KMS-11 (cell line): ENCODE measurements around the gene FFAR1.

Source experiments
- H2AFZ ChIP-seq: fragments of 200-600 bp; sonication (generic); 2 replicates; pipeline ENCODE4 v1.6.1; 2016; ENCODE audit warnings: antibody characterized with exemption, mixed run types, low read depth
- H3K27ac ChIP-seq: fragments of 200-600 bp; sonication (generic); 2 replicates; pipeline ENCODE4 v1.6.1; 2016; ENCODE audit warnings: mild to moderate bottlenecking, mixed run types
- H3K27me3 ChIP-seq: fragments of 200-600 bp; sonication (generic); 2 replicates; pipeline ENCODE4 v1.6.1; 2017; ENCODE audit warnings: mild to moderate bottlenecking, low read depth, mixed run types, moderate library complexity; ENCODE audit not compliant: insufficient read depth
- H3K36me3 ChIP-seq: fragments of 200-600 bp; sonication (generic); 2 replicates; pipeline ENCODE4 v1.6.1; 2017; ENCODE audit warnings: mild to moderate bottlenecking, mixed run types; ENCODE audit not compliant: insufficient read depth
- H3K4me1 ChIP-seq: fragments of 200-600 bp; sonication (generic); 2 replicates; pipeline ENCODE4 v1.6.1; 2016; ENCODE audit warnings: mild to moderate bottlenecking, low read depth, mixed run types; ENCODE audit not compliant: poor library complexity, severe bottlenecking
- H3K4me2 ChIP-seq: fragments of 200-600 bp; sonication (generic); 2 replicates; pipeline ENCODE4 v1.7.0; 2016; ENCODE audit warnings: mild to moderate bottlenecking, mixed run types
- H3K4me3 ChIP-seq: fragments of 200-600 bp; sonication (generic); IDR thresholded peaks from 2 replicates; pipeline ENCODE4 v1.6.1; 2017; ENCODE audit warnings: low read depth, low read length, mixed read lengths; ENCODE audit not compliant: insufficient read depth
- H3K79me2 ChIP-seq: fragments of 200-600 bp; sonication (generic); 2 replicates; pipeline ENCODE4 v1.6.1; 2016; ENCODE audit warnings: low read depth, mixed run types; ENCODE audit not compliant: insufficient read depth
- H3K9ac ChIP-seq: fragments of 200-600 bp; sonication (generic); 2 replicates; pipeline ENCODE4 v1.6.1; 2016; ENCODE audit warnings: mild to moderate bottlenecking, mixed run types
- H4K20me1 ChIP-seq: fragments of 200-600 bp; sonication (generic); 2 replicates; pipeline ENCODE4 v1.6.1; 2016; ENCODE audit warnings: mild to moderate bottlenecking, mixed run types; ENCODE audit not compliant: insufficient read depth
- TF ChIP-seq, protein P1 (sequence below): fragments of 200-600 bp; sonication (generic); conservative IDR thresholded peaks from 2 replicates; pipeline ENCODE4 v1.6.1; 2017; ENCODE audit warnings: low read depth, mild to moderate bottlenecking, antibody characterized with exemption, low read length, moderate library complexity, mixed read lengths

The FFAR1 gene

DNA sequence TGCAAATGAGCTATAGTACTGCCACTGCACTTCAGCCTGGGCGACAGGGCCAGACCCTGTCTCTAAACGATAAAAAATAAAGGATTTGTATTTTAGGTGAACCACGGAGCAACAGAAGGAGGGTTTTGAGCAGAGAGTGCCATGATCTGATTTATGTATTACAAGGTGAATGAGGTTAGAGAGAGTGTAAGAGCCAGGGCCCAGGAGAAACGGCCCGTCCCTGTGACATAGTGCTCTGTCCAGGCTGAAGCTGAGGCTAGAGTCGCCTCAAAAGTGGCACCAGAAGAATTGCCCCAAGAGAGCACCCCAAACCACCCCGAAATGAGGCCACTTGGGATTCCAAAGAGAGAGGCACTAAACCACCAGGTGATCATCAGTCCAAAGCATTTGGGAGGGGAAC is 38.8 kb upstream of the FFAR1 start:
- H3K27me3 ChIP-seq = peaks cover 29% of the 10 kb centered on the region; the same call in 1 of the 2 replicates
- H3K4me1 ChIP-seq = no peaks in the 10 kb centered on the region
- H3K79me2 ChIP-seq = no peaks in the 10 kb centered on the region
- H3K27ac ChIP-seq = no peak overlapping the region
- no peak overlapping the region for H3K4me2 ChIP-seq
- TF ChIP-seq, protein P1, sequence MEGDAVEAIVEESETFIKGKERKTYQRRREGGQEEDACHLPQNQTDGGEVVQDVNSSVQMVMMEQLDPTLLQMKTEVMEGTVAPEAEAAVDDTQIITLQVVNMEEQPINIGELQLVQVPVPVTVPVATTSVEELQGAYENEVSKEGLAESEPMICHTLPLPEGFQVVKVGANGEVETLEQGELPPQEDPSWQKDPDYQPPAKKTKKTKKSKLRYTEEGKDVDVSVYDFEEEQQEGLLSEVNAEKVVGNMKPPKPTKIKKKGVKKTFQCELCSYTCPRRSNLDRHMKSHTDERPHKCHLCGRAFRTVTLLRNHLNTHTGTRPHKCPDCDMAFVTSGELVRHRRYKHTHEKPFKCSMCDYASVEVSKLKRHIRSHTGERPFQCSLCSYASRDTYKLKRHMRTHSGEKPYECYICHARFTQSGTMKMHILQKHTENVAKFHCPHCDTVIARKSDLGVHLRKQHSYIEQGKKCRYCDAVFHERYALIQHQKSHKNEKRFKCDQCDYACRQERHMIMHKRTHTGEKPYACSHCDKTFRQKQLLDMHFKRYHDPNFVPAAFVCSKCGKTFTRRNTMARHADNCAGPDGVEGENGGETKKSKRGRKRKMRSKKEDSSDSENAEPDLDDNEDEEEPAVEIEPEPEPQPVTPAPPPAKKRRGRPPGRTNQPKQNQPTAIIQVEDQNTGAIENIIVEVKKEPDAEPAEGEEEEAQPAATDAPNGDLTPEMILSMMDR = no peak
- H2AFZ ChIP-seq = no peak overlapping the region
- H4K20me1 ChIP-seq = no peaks in the 10 kb centered on the region
- H3K36me3 ChIP-seq = no peaks in the 10 kb centered on the region
- H3K9ac ChIP-seq = no peak overlapping the region
- H3K4me3 ChIP-seq = no peak overlapping the region

DNA sequence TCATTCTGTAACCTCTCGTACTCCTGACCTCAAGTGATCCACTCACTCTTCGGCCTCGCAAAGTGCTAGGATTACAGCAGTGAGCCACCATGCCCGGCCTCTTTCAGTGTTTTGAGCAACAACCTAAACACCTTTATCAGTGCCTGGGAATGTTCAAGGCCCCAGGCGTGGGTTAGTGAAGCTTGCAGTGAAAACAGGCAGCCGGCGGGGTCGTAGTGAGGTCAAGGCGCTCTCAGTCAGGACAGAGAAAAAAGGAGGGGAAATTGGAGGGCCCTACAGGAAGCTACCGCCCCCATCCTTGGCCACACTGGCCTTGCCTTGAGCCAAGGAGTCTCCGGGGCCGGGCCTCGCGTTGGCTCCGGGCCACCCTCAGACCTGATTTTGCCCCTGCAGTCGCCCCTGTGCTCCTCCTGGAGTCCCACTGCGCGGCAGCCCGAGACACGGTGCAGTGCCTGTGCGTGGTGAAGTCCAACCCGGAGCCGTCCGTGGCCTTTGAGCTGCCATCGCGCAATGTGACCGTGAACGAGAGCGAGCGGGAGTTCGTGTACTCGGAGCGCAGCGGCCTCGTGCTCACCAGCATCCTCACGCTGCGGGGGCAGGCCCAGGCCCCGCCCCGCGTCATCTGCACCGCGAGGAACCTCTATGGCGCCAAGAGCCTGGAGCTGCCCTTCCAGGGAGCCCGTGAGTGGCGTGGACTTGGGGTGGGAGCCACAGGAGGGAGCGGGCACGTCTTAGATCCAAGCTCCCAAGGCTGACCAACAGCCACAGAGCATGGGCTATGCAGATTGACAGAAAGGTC is 38.0 kb upstream of the FFAR1 start:
- Histone ChIP-seq H3K9ac (no peak overlapping the region), H3K36me3 (no peaks in the 10 kb centered on the region), H3K79me2 (no peaks in the 10 kb centered on the region), H2AFZ (no peak overlapping the region), H3K4me1 (no peaks in the 10 kb centered on the region), H4K20me1 (no peaks in the 10 kb centered on the region), H3K4me3 (no peak overlapping the region), H3K27me3 (peaks cover 23% of the 10 kb centered on the region; the same call in 1 of the 2 replicates), H3K27ac (no peak overlapping the region), H3K4me2 (no peak overlapping the region)
- TF ChIP-seq, protein P1 = no peak

DNA sequence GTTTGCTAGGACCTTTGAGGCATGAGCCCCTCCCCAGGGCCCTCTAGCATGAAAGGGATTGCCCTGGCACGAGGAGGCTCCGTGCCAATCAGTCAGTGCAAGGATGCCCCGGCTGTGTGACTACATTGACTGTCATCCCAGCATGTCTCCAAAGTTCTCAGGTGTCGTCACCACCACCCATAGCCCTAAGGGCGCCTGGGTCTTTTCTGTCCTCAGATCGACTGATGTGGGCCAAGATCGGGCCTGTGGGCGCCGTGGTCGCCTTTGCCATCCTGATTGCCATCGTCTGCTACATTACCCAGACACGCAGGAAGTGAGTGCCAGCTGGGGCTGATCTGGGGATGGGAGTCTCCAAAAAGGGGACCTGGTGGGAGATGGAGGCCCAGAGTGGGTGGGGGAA is 37.4 kb upstream of the FFAR1 start:
- H3K4me3 ChIP-seq = no peak overlapping the region
- TF ChIP-seq, protein P1 = no peak
- H4K20me1 ChIP-seq = no peaks in the 10 kb centered on the region
- no peak overlapping the region for H2AFZ ChIP-seq
- no peak overlapping the region for H3K9ac ChIP-seq
- H3K4me2 ChIP-seq = no peak overlapping the region
- no peaks in the 10 kb centered on the region for H3K79me2 ChIP-seq
- no peaks in the 10 kb centered on the region for H3K4me1 ChIP-seq
- H3K36me3 ChIP-seq = no peaks in the 10 kb centered on the region
- H3K27me3 ChIP-seq = peaks cover 27% of the 10 kb centered on the region; the same call in 1 of the 2 replicates
- no peak overlapping the region for H3K27ac ChIP-seq

DNA sequence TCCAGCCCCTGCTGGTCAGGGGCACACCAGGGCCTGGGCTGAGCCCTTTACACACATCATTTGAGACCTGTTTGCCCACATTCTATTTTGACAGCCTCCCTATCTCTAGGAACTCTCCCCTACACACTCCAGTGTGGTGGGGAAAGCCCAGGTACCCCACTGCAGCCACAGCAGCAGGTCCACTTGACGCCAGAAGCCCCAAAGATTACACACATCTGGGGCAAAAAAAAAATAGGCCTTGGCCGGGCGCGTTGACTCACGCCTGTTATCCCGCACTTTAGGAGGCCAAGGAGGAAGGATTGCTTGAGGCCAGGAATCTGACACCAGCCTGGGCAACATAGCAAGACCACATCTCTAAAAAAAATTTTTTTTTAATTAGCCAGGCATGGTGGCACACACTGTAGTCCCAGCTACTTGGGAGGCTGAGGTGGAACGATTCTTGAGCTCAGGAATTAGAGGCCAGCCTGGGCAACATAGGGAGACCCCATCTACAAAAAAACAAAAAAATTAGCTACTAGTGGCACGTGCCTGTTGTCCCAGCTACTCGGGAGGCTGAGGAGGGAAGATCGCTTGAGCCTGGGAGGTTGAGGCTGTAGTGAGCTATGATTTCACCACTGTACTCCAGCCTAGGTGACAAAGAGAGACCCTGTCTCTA is 36.8 kb upstream of the FFAR1 start:
- no peak overlapping the region for H3K9ac ChIP-seq
- H3K4me3 ChIP-seq = no peak overlapping the region
- H3K36me3 ChIP-seq = no peaks in the 10 kb centered on the region
- H2AFZ ChIP-seq = no peak overlapping the region
- TF ChIP-seq, protein P1 = no peak
- no peaks in the 10 kb centered on the region for H3K4me1 ChIP-seq
- no peaks in the 10 kb centered on the region for H4K20me1 ChIP-seq
- no peak overlapping the region for H3K27ac ChIP-seq
- H3K4me2 ChIP-seq = no peak overlapping the region
- peaks cover 27% of the 10 kb centered on the region; the same call in 1 of the 2 replicates for H3K27me3 ChIP-seq
- H3K79me2 ChIP-seq = no peaks in the 10 kb centered on the region
